Neuronal stem cell (in vitro differentiated cells): Measurements from ENCODE around the gene NFIX.

Source experiments
- DNase-seq: peaks from one replicate; pipeline ENCODE4 v3.0.0-alpha.2; 2013; ENCODE audit warnings: low spot score
- H2AFZ ChIP-seq: one replicate; pipeline ENCODE4 v1.6.1; 2013; ENCODE audit warnings: mild to moderate bottlenecking, low read length, inconsistent platforms
- H2AK5ac ChIP-seq: 2 replicates; pipeline ENCODE4 v1.6.1; 2013; ENCODE audit warnings: low read depth, mild to moderate bottlenecking, inconsistent platforms, low read length, moderate library complexity, mixed read lengths
- H2BK120ac ChIP-seq: 2 replicates; pipeline ENCODE4 v1.6.1; 2013; ENCODE audit warnings: low read depth, mild to moderate bottlenecking, inconsistent platforms, low read length, moderate library complexity, mixed read lengths
- H2BK12ac ChIP-seq: one replicate; pipeline ENCODE4 v1.6.1; 2013; ENCODE audit warnings: low read length, inconsistent platforms
- H2BK15ac ChIP-seq: 2 replicates; pipeline ENCODE4 v1.6.1; 2013; ENCODE audit warnings: mild to moderate bottlenecking, low read length, inconsistent platforms, mixed read lengths
- H2BK5ac ChIP-seq: one replicate; pipeline ENCODE4 v1.6.1; 2013; ENCODE audit warnings: inconsistent platforms, mild to moderate bottlenecking, low read length, moderate library complexity
- H3K14ac ChIP-seq: one replicate; pipeline ENCODE4 v1.6.1; 2013; ENCODE audit warnings: low read length, inconsistent platforms
- H3K18ac ChIP-seq: 2 replicates; pipeline ENCODE4 v1.6.1; 2013; ENCODE audit warnings: low read length, inconsistent platforms
- H3K23ac ChIP-seq: 2 replicates; pipeline ENCODE4 v1.6.1; 2013; ENCODE audit warnings: low read depth, mild to moderate bottlenecking, mixed read lengths, low read length, inconsistent platforms; ENCODE audit not compliant: poor library complexity
- H3K27ac ChIP-seq: replicated peaks from 3 replicates; pipeline ENCODE4 v1.5.1; 2013; ENCODE audit warnings: low read length, inconsistent platforms
- H3K27me3 ChIP-seq, 3 experiments: 2 replicates each; pipeline ENCODE4 v1.6.1; 2013; ENCODE audit warnings: low read length in 3 of 3, mild to moderate bottlenecking in 2 of 3, inconsistent platforms in 1 of 3, low read depth in 1 of 3, mixed read lengths in 1 of 3, moderate library complexity in 1 of 3; ENCODE audit not compliant: control insufficient read depth in 3 of 3, insufficient read depth in 3 of 3
- H3K36me3 ChIP-seq, 2 donors: replicated peaks in 1 of 2; 2 replicates each; pipeline ENCODE4 v1.6.1; 2013; ENCODE audit warnings: low read length in 2 of 2; ENCODE audit not compliant: control insufficient read depth in 2 of 2, insufficient read depth in 2 of 2
- H3K4ac ChIP-seq: 2 replicates; pipeline ENCODE4 v1.6.1; 2013; ENCODE audit warnings: inconsistent platforms, mild to moderate bottlenecking, low read length, moderate library complexity
- H3K4me1 ChIP-seq, 2 donors: 1 replicate in 1 of 2; 2 replicates in 1 of 2; pipeline ENCODE4 v1.6.1; 2013; ENCODE audit warnings: low read length in 2 of 2, low read depth in 1 of 2; ENCODE audit not compliant: control insufficient read depth in 2 of 2, insufficient read depth in 1 of 2
- H3K4me2 ChIP-seq: one replicate; pipeline ENCODE4 v1.6.1; 2013; ENCODE audit warnings: mild to moderate bottlenecking, low read length, inconsistent platforms; ENCODE audit not compliant: insufficient read depth, poor library complexity, severe bottlenecking
- H3K4me3 ChIP-seq, 2 donors: 2 replicates each; pipeline ENCODE4 v1.5.1; 2013; ENCODE audit warnings: low read length in 2 of 2, mild to moderate bottlenecking in 2 of 2, inconsistent platforms in 1 of 2, moderate library complexity in 1 of 2
- H3K79me1 ChIP-seq: one replicate; pipeline ENCODE4 v1.6.1; 2013; ENCODE audit warnings: low read depth, mild to moderate bottlenecking, inconsistent platforms, low read length, moderate library complexity
- H3K9ac ChIP-seq: one replicate; pipeline ENCODE4 v1.6.1; 2013; ENCODE audit warnings: mild to moderate bottlenecking, low read depth, low read length, inconsistent platforms; ENCODE audit not compliant: poor library complexity
- H3K9me3 ChIP-seq, 2 donors: replicated peaks in 1 of 2; 2 replicates each; pipeline versions ENCODE3 to v1.6.1; 2013; ENCODE audit warnings: low read length in 2 of 2, mild to moderate bottlenecking in 2 of 2, inconsistent platforms in 1 of 2, low read depth in 1 of 2, mixed read lengths in 1 of 2, moderate library complexity in 1 of 2; ENCODE audit not compliant: control insufficient read depth in 2 of 2, insufficient read depth in 1 of 2
- H4K8ac ChIP-seq: one replicate; pipeline ENCODE4 v1.6.1; 2013; ENCODE audit warnings: low read depth, mild to moderate bottlenecking, inconsistent platforms, low read length, moderate library complexity
- H4K91ac ChIP-seq: one replicate; pipeline ENCODE4 v1.6.1; 2013; ENCODE audit warnings: low read length, low read depth, mild to moderate bottlenecking, inconsistent platforms; ENCODE audit not compliant: poor library complexity
- WGBS, 2 donors: extraction: QIAGEN DNeasy Blood & Tissue Kit; methylation state at CpG; one replicate each; pipeline ENCODE4 v1.1.7; 2013; ENCODE audit warnings: missing lambda C conversion rate in 2 of 2, mixed read lengths in 1 of 2; ENCODE audit not compliant: insufficient read length in 2 of 2, insufficient replicate concordance in 1 of 2; ENCODE audit errors: extremely low coverage in 2 of 2; 5-methylcytosine and 5-hydroxymethylcytosine counted together

NFIX gene

DNA sequence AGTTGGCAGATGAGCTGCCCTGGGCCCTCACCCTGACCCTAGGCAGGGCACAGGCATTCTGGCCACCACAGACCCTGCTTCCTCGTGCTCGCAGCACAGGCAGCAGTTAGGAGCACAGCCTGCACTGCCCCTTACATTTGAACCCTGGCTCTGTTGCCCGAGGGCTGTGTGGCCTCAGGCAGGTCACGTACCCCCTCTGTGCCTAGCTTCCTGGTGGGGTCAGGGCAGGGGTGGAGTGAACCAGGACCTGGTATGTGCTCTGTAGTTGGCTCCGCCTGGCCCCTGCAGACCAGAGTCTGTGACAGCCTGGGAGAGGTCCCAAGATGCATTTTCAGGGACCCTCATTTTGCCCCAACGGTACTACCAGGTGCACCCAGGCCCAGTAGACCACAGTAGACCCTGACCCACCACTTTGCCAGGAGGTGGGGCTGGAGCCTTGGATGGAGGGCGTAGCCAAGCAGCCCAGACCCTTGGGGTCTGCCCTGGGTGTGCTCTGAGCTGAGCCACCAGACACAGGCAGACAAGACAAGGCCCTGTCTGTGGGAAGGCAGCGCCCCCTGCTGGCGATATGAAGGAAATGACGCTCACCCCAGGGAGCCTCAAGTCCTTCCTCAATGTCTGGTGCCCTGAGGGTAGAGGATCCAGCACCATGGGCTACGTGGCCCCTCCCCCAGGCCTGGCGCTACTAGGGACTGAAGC, 98.3 kb downstream of the NFIX start:
- Histone ChIP-seq H3K9ac (no peak overlapping the region), H3K4me2 (no peak overlapping the region), H4K91ac (no peak overlapping the region), H3K79me1 (no peaks in the 10 kb centered on the region), H3K27me3 (peaks cover 7 to 95% (median 48%) of the 10 kb centered on the region in 3 experiments), H3K36me3 (no peaks in the 10 kb centered on the region), H3K18ac (peak overlapping the region; percentile 82), H2BK15ac (peak overlapping the region; percentile 72), H3K27ac (no peak overlapping the region), H3K23ac (peak overlapping the region; percentile 83), H3K9me3 (no peaks in the 10 kb centered on the region), H3K4me3 (no peak overlapping the region), H3K14ac (peak overlapping the region; percentile 42), H2AK5ac (peak overlapping the region; percentile 97), H2BK120ac (no peak overlapping the region), H2BK12ac (peak overlapping the region; percentile 76), H3K4me1 (peaks cover 24 to 42% of the 10 kb centered on the region in 2 donors), H3K4ac (no peak overlapping the region), H4K8ac (no peak overlapping the region), H2AFZ (no peak overlapping the region), H2BK5ac (no peak overlapping the region)
- WGBS, 2 donors = no CpG with 5 or more reads among the region's 12 CpGs
- peak; percentile 89 for DNase-seq

DNA sequence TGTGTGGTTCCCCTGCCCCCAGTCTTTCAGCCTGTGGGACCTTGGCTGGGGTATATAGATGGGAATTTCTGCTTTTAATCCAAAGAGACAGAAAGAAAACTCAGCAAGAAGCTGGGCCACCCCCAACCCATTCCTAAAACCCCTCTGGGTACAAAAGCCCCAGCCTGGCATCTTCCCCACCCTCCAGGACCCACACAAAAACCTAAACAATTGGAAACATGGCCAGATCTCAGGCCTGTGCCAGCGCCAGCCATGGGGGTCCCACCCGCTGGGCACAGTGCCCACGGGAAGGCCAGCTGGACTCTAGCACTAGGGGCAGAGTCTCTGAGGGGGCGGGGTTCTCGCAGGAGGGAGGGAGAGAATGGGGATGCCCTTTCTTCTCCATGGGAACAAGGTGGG, 98.8 kb downstream of the NFIX start:
- H3K23ac ChIP-seq = no peak overlapping the region
- H2BK120ac ChIP-seq = no peak overlapping the region
- no peak overlapping the region for H3K4me3 ChIP-seq
- H3K14ac ChIP-seq = no peak overlapping the region
- no peak overlapping the region for H2BK5ac ChIP-seq
- no peak overlapping the region for H2BK12ac ChIP-seq
- peak overlapping the region; percentile 77 for H2AK5ac ChIP-seq
- no peak overlapping the region for H4K91ac ChIP-seq
- H3K18ac ChIP-seq = peak overlapping the region; percentile 60
- H3K4me2 ChIP-seq = no peak overlapping the region
- H3K9ac ChIP-seq = no peak overlapping the region
- no peak overlapping the region for H3K4ac ChIP-seq
- peaks cover 3 to 4% of the 10 kb centered on the region in 2 donors for H3K9me3 ChIP-seq
- H3K27me3 ChIP-seq = peaks cover 13 to 95% (median 53%) of the 10 kb centered on the region in 3 experiments
- H3K36me3 ChIP-seq = no peaks in the 10 kb centered on the region
- peaks cover 24 to 42% of the 10 kb centered on the region in 2 donors for H3K4me1 ChIP-seq
- H2BK15ac ChIP-seq = no peak overlapping the region
- no peaks in the 10 kb centered on the region for H3K79me1 ChIP-seq
- no peak overlapping the region for H2AFZ ChIP-seq
- no peak overlapping the region for H4K8ac ChIP-seq
- WGBS, 2 donors = no CpG with 5 or more reads among the region's 5 CpGs
- DNase-seq = no peak
- H3K27ac ChIP-seq = no peak overlapping the region

DNA sequence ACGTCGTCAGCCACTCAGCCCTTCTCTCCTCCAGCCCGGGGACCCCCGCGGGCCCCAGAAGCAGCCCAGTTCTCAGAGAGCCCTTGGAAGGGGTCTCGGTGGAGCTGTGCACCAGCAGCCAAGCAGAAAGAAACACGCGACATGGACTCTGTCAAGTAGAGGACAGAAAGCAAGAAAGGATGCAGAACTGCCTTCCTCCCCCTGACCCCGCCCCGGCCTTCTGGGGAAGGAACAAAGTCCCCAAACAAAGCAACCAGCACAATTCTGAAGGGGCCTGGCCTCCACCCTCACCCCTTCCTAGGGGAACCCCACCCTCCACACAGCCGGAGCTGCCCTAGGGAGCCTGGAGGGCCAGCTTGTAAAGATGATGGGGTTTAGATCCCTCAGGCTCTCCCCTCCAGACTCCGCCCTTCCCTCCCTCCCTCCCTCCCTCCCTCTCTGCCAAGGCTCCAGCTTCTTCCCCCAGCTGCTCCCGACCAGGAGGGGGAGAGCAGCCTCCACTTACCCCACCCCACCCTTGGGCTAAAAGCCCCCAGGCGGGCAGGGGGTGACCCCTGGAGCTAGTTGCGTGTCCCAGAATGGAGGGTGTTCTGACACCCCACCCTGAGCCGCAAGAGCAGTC, 99.6 kb downstream of the NFIX start:
- WGBS, 2 donors = no CpG with 5 or more reads among the region's 16 CpGs
- H3K14ac ChIP-seq = peak overlapping the region; percentile 56
- H3K18ac ChIP-seq = peak overlapping the region; percentile 95
- no peaks in the 10 kb centered on the region for H3K79me1 ChIP-seq
- H3K4ac ChIP-seq = no peak overlapping the region
- peaks cover 0 to under 1% of the 10 kb centered on the region in 2 donors for H3K36me3 ChIP-seq
- H2BK15ac ChIP-seq = peak overlapping the region; percentile 55
- peak overlapping the region; percentile 71 for H3K4me2 ChIP-seq
- H2AK5ac ChIP-seq = peak overlapping the region; percentile 96
- peaks cover 24 to 42% of the 10 kb centered on the region in 2 donors for H3K4me1 ChIP-seq
- peak overlapping the region; percentile 24 for H3K9ac ChIP-seq
- no peak overlapping the region for H4K8ac ChIP-seq
- H3K4me3 ChIP-seq = peak overlapping the region in 1 of 2 donors; percentile 17
- peak overlapping the region; percentile 66 for H2BK5ac ChIP-seq
- H2BK12ac ChIP-seq = no peak overlapping the region
- H3K23ac ChIP-seq = peak overlapping the region; percentile 73
- no peak overlapping the region for H3K27ac ChIP-seq
- H3K27me3 ChIP-seq = peaks cover 21 to 95% (median 58%) of the 10 kb centered on the region in 3 experiments
- H3K9me3 ChIP-seq = peaks cover 3 to 9% of the 10 kb centered on the region in 2 donors
- DNase-seq = no peak
- no peak overlapping the region for H4K91ac ChIP-seq
- no peak overlapping the region for H2BK120ac ChIP-seq
- H2AFZ ChIP-seq = peak overlapping the region; percentile 46

DNA sequence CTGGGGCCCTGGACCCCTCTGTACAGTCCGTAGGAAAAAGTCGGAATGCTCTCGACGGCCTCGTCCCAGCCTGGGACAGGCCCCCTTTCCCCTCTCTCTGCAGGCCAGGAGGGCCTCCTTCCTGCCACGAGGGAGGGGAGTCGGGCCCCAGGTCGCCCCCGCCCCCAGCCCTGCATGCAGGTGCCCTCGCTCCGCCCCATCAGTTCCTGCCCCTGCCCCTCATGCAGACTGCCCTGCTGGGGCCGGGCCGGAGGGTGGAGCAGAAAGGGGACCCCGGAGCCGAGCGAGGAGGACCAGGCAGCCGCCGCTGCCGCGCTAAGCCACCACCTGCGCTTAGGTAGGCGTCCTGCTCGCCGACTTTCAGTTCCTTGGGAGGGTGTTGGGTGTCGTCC, 100.1 kb downstream of the NFIX start:
- Histone ChIP-seq H4K91ac (no peak overlapping the region), H3K4me3 (peak overlapping the region in 1 of 2 donors; percentile 17), H3K4ac (no peak overlapping the region), H2AFZ (peak overlapping the region; percentile 12), H3K4me1 (peaks cover 24 to 42% of the 10 kb centered on the region in 2 donors), H3K36me3 (peaks cover 0 to 2% of the 10 kb centered on the region in 2 donors), H3K9me3 (peaks cover 8 to 9% of the 10 kb centered on the region in 2 donors), H2BK15ac (no peak overlapping the region), H3K79me1 (no peaks in the 10 kb centered on the region), H2BK12ac (peak overlapping the region; percentile 84), H3K27ac (no peak overlapping the region), H3K4me2 (peak overlapping the region; percentile 71), H2BK5ac (peak overlapping the region; percentile 66), H2BK120ac (peak overlapping the region; percentile 17), H3K27me3 (peaks cover 25 to 95% (median 61%) of the 10 kb centered on the region in 3 experiments), H3K18ac (peak overlapping the region; percentile 95), H3K9ac (peak overlapping the region; percentile 24), H2AK5ac (peak overlapping the region; percentile 96), H4K8ac (no peak overlapping the region), H3K14ac (peak overlapping the region; percentile 56), H3K23ac (peak overlapping the region; percentile 73)
- WGBS, 2 donors = no CpG with 5 or more reads among the region's 25 CpGs
- DNase-seq = no peak
